ENCODE data around the gene RBM14. TPM values are rescaled to one million over a fixed set of nuclear protein-coding genes. Genes with fewer than 3 reads are reported as not detected.

Gene RBM14
- total RNA-seq, 1 experiment from 2014 or later, result 160 TPM

GRCh38 chr11:66568124-66568916, 48.1 kb upstream of the RBM14 start, which contains the start of gene CTSF:
Gene CTSF, minus strand, starts transcription at chr11:66568606. Its CDS starts 120 bp downstream, at chr11:66568486.
- ChIA-PET POLR2A (interaction anchor here (0.5 kb wide), 1 partner anchor 307 kb away, joined by 8 read pairs; no protein-coding TSS in a partner anchor), CTCF (interaction anchor here (1.1 to 1.2 kb wide), 2 partner anchors 11 to 24 kb away, joined by 3 to 5 read pairs; partner anchors contain the start of genes CCDC87 and CCS)
- no peak within 1 kb of the TSS for H3K4me3 Mint-ChIP-seq (ENCODE audit: unreplicated experiment)

GRCh38 chr11:66569076-66569475, 47.4 kb upstream of the RBM14 start:
- DNase-seq, result no peak
- POLR2A ChIA-PET, result interaction anchor here (1.6 kb wide), 1 partner anchor 47 kb away, joined by 6 read pairs; the partner anchor contains the start of gene RBM14
- Histone ChIP-seq H3K27me3 (replicated peaks; ENCODE audit: control insufficient read depth, insufficient read depth, low read length) (no peaks in the 10 kb centered on the region), H3K4me1 (no peaks in the 10 kb centered on the region), H3K36me3 (ENCODE audit: control insufficient read depth, insufficient read depth, low read length) (no peaks in the 10 kb centered on the region), H3K4me3 (ENCODE audit: low read depth, low read length) (no peak overlapping the region), H3K9me3 (no peaks in the 10 kb centered on the region)
- intact Hi-C loops (cut with micrococcal nuclease; ENCODE audit: unreplicated experiment), result no loop called here
- no TSS peak for BruUV-seq (replicated peaks)
- peaks cover 6% of the 10 kb centered on the region for H3K9me3 Mint-ChIP-seq (ENCODE audit: unreplicated experiment)
- H3K27me3 Mint-ChIP-seq (ENCODE audit: insufficient read depth, unreplicated experiment), result no peaks in the 10 kb centered on the region
- H3K27ac Mint-ChIP-seq (ENCODE audit: unreplicated experiment), result no peak overlapping the region
- peaks cover 4% of the 10 kb centered on the region for H3K4me1 Mint-ChIP-seq (ENCODE audit: low read depth, unreplicated experiment)
- CTCF ChIA-PET, result interaction anchor here (1.1 to 1.2 kb wide), 2 partner anchors 10 to 23 kb away, joined by 3 to 5 read pairs; partner anchors contain the start of genes CCDC87 and CCS
- no peaks in the 10 kb centered on the region for H3K36me3 Mint-ChIP-seq (ENCODE audit: insufficient read depth, unreplicated experiment)
- H3K4me3 Mint-ChIP-seq (ENCODE audit: unreplicated experiment), result no peak overlapping the region
- TF ChIP-seq, protein P1, sequence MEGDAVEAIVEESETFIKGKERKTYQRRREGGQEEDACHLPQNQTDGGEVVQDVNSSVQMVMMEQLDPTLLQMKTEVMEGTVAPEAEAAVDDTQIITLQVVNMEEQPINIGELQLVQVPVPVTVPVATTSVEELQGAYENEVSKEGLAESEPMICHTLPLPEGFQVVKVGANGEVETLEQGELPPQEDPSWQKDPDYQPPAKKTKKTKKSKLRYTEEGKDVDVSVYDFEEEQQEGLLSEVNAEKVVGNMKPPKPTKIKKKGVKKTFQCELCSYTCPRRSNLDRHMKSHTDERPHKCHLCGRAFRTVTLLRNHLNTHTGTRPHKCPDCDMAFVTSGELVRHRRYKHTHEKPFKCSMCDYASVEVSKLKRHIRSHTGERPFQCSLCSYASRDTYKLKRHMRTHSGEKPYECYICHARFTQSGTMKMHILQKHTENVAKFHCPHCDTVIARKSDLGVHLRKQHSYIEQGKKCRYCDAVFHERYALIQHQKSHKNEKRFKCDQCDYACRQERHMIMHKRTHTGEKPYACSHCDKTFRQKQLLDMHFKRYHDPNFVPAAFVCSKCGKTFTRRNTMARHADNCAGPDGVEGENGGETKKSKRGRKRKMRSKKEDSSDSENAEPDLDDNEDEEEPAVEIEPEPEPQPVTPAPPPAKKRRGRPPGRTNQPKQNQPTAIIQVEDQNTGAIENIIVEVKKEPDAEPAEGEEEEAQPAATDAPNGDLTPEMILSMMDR (IDR thresholded peaks at IDR 0.05; ENCODE audit: insufficient read depth in 1 of 2, low read depth in 1 of 2, low read length in 1 of 2, severe bottlenecking in 1 of 2, unreplicated experiment in 1 of 2), result no peak

More at GRCh38 chr11:66568124-66568916, 48.1 kb upstream of the RBM14 start, which contains the start of gene CTSF:
- no peaks in the 10 kb centered on the region for H3K4me1 ChIP-seq
- no peak for DNase-seq
- H3K36me3 Mint-ChIP-seq (ENCODE audit: insufficient read depth, unreplicated experiment), result no peaks in the 10 kb centered on the region
- H3K4me3 ChIP-seq (ENCODE audit: low read depth, low read length), result no peak within 1 kb of the TSS
- H3K27me3 ChIP-seq (replicated peaks; ENCODE audit: control insufficient read depth, insufficient read depth, low read length), result no peaks in the 10 kb centered on the region
- H3K36me3 ChIP-seq (ENCODE audit: control insufficient read depth, insufficient read depth, low read length), result no peaks in the 10 kb centered on the region
- H3K9me3 Mint-ChIP-seq (ENCODE audit: unreplicated experiment), result no peaks in the 10 kb centered on the region
- no peaks in the 10 kb centered on the region for H3K27me3 Mint-ChIP-seq (ENCODE audit: insufficient read depth, unreplicated experiment)
- no peaks in the 10 kb centered on the region for H3K9me3 ChIP-seq
- no peak within 1 kb of the TSS for H3K27ac Mint-ChIP-seq (ENCODE audit: unreplicated experiment)
- intact Hi-C loops (cut with micrococcal nuclease; ENCODE audit: unreplicated experiment), result no loop called here
- no peaks in the 10 kb centered on the region for H3K4me1 Mint-ChIP-seq (ENCODE audit: low read depth, unreplicated experiment)
- no TSS peak for BruUV-seq (replicated peaks)
- TF ChIP-seq, protein P1 (IDR thresholded peaks at IDR 0.05; ENCODE audit: insufficient read depth in 1 of 2, low read depth in 1 of 2, low read length in 1 of 2, severe bottlenecking in 1 of 2, unreplicated experiment in 1 of 2), result no peak

GRCh38 chr11:66570079-66570849, 46.2 kb upstream of the RBM14 start:
- TF ChIP-seq, protein P1 (IDR thresholded peaks at IDR 0.05; ENCODE audit: insufficient read depth in 1 of 2, low read depth in 1 of 2, low read length in 1 of 2, severe bottlenecking in 1 of 2, unreplicated experiment in 1 of 2), result no peak
- Histone ChIP-seq H3K4me1 (no peaks in the 10 kb centered on the region), H3K36me3 (ENCODE audit: control insufficient read depth, insufficient read depth, low read length) (no peaks in the 10 kb centered on the region), H3K4me3 (ENCODE audit: low read depth, low read length) (no peak overlapping the region), H3K9me3 (no peaks in the 10 kb centered on the region), H3K27me3 (replicated peaks; ENCODE audit: control insufficient read depth, insufficient read depth, low read length) (no peaks in the 10 kb centered on the region)
- intact Hi-C loops (cut with micrococcal nuclease; ENCODE audit: unreplicated experiment), result no loop called here
- H3K4me1 Mint-ChIP-seq (ENCODE audit: low read depth, unreplicated experiment), result peaks cover 16% of the 10 kb centered on the region
- H3K9me3 Mint-ChIP-seq (ENCODE audit: unreplicated experiment), result peaks cover 11% of the 10 kb centered on the region
- no peaks in the 10 kb centered on the region for H3K36me3 Mint-ChIP-seq (ENCODE audit: insufficient read depth, unreplicated experiment)
- DNase-seq, result no peak
- H3K27ac Mint-ChIP-seq (ENCODE audit: unreplicated experiment), result no peak overlapping the region
- ChIA-PET CTCF (interaction anchor here (1.0 to 1.2 kb wide), 2 partner anchors 22 to 131 kb away, joined by 4 to 5 read pairs; partner anchors contain the start of genes CCDC87, CCS and MRPL11), POLR2A (interaction anchor here (1.6 kb wide), 1 partner anchor 46 kb away, joined by 6 read pairs; the partner anchor contains the start of gene RBM14)
- no peak overlapping the region for H3K4me3 Mint-ChIP-seq (ENCODE audit: unreplicated experiment)
- BruUV-seq (replicated peaks), result no TSS peak
- H3K27me3 Mint-ChIP-seq (ENCODE audit: insufficient read depth, unreplicated experiment), result peaks cover 4% of the 10 kb centered on the region
